Activated CD4-positive, alpha-beta T cell treated with anti-CD3 and anti-CD28 coated beads for 1 hour (primary cell): ENCODE measurements around the gene MTA3.

Experiments used
- DNase-seq: peaks from one replicate; pipeline ENCODE4 v3.0.0-alpha.2; 2020

The MTA3 gene

DNA sequence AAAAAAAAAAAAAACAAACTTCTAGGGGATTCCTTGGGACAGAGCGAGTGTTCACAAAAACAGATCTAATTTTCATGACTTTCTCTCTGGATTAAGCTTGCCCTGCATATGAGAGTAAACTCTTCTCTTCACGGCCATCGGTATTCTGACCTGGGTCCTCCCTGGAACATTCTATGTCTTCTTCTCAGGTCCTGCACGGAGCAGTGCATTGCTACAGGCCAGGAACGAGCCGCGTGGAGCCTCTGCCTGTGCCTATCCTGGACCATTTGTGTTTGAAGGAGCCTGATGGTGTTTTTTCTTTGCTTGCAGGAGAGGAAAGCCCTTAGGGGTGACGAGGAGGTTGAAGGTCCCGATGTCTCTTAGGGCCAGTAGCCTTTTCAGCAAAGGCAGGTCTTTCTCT, 197.3 kb downstream of the MTA3 start:
- no peak for DNase-seq

DNA sequence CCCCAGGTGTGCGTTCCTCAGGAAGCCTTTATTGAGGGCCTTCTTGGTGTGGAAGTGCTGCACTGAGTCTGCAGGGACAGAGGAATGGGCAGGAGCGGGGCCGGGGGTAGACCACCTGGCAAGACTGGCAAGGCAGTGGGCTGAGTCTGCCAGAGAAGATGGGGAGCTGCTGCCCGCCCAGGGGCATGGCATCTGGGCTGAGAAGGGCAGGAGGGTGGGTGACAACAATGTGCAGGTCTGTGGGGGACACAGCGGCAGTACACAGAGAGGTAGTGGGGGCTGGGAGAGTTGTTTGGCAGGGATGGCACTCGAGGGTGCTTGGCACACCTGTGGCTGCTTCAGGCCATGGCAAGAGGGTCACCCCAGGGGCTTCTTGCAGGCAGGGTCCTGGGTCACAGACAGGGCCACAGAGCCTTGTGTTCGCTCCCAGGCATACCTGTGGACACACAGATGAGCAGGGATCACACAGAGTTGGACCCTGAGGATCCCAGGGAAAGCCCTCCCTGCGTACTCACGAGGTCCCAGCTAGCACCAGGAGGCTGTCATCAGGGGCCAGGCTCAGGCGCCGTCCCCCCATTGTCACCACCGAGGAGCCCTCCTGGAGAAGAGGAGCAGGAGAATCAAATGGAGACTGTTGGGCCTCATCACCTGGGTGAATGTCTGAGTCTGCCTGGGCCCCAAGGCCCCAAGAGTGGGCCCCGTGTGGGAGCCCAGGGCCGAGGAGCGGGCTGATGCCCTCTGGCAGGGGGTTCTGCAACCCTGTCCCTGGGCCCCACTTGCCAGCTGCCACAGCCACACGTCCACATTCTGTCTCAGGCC, 198.9 kb downstream of the MTA3 start:
- DNase-seq, result no peak

DNA sequence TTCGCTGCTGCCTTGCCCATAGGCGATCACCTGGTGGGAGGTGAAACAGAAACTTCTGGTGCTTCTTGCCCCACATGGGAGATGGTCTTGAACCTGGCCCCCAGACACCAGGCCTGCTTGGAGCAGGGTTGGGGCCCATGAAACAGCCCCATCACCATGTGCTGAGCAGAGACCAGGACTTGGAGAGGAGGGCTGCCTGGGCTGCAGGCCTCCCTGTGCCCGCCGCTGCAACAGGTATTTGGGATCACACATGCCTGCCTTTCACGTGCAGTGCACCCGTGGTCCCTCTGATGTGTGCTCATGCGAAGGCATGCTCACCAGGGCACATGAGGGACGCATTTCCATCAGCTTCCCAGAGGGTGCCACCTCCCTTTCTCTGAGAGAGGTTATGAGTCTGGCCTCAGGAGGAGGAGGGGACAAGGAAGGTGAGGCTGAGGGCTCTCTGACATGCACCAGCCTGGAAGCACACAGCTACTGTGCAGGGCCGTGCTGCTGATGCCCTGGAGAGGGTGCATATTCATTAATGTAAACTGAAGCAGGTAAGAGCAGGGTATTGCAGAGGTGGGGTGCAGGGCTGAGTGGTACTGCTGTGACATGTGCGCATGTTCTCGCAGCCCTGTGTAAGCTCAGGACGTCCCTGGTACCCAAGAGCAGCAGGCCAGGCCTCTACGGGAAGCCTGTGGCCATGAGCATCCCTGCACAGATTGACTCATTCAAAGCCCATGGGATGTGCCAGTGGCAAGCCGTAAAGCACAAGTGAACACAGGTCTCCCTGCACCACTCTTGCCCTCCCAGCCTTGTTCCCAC, 199.7 kb downstream of the MTA3 start:
- DNase-seq, result no peak

DNA sequence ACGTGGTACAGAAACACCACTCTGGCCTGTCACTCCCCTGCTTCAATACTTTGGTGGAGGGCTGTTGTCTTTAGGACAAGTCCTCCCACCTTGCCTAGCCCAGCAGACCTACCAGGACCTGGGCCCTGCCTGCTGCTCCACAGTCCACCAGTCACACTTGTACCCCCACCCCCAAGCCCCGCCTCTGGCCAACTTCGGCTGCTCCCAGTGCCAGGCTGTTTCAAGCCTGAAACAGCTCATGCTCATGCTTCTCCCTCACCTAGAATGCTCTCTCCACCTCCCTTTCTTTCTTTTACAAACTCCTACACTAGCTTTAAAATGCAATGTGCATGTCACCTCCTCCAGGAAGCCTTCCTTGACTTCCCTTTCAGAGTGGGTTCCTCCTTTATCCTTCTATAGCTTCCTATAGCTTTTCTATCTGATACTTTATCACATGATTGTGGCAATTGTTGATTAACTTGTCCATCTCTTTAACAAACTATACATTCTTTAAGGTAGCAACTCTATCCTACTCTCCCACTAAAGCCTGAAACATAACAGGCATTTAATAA, 200.3 kb downstream of the MTA3 start:
- no peak for DNase-seq

DNA sequence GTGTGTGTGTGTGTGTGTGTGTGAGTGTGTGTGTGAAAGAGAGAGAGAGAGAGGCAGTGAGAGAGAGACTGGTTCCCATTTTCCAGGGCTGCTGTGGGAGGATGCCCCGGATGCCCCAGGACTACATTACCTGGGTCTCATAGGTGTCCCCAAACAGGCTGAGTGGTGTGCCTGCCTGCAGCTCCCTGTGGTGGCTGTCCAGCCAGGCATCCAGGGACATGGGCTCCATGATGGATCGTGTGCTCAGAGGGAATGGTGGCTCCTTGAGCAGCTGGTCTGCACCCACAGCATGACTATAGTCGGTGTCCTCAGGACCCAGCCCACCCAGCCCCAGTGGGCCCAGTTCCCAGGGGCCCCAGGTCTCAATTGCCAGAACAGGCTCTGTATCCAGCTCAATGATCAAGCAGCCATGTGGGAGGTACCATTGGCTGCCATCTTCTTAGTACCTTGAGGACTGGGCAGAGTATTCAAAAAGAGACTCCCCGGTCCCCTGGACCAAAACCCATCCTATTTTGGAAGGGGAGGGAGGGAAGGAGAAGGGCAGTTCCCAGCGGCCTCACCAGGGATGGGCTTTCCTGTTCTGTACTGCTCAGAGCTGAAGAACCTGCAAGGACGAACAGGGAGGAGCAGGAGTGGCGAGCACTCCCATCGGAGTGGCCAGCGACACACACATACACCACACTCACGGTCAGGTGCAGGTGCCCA, 201.3 kb downstream of the MTA3 start:
- no peak for DNase-seq

DNA sequence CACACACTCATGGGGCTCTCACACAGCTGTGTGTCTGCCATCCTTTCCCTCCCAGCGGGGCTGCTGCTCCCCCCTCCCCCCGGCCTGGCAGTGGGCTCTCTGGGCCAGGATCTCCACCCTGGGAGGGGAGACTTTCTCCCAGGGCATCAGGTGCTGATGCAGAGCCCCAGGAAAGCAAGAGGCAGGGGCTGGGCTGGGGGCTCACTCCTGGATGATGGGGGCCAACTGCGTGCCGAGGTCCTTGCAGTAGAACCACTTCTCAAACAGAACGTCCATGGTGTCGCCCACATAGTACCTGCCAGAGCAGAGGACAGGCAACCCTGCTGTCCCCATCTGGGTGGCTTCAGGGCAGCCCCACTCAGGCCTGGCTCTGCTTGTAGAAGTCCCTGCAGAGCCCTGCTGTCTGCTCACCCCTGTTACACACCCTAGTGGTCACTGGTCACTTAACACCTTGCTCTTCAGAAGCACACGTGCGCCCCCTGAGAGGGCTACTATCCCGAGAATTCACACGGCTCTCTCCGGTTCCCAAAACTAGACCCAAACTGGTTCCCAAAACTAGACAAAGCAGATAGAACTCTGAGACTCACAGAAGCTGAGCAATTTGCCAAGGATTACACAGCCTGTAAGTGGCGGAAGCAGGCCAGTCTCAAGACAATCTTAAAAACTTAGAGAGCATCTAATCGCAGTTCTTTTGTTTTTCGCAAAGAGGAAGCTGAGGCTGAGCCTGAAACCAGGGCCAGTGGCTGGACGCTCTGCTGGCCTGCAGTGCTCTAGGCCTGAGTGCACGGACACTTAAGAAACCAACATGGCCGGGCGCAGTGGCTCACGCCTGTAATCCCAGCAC, 202.1 kb downstream of the MTA3 start:
- no peak for DNase-seq

DNA sequence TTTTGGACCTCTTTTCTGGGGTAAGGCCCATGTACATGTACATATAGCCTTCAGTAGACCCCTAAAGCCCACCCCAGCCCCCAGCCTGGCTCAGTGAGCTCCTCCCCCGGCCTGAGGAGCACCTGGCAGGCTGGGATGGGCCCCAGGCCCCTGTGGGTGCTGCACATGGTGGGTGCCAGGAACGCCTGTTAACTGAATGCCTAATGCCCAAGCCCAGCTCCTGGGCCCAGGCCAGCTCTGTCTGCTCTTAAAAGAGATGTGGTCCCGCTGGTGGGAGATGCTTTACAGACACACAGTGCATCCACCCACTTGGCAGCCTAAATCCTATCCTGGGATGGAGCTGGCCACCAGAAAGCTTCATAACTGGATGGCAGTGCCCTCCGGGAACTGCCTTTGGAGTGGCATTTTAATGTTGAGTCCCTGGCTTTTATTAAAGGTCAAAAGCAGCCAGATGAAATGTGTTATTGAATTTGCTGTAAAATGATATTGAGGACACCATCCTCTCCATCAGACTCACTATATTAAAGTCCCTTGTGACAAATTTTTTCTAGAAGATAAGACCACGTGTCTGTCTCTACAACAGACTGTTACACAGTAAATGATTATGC, 203.2 kb downstream of the MTA3 start:
- no peak for DNase-seq

DNA sequence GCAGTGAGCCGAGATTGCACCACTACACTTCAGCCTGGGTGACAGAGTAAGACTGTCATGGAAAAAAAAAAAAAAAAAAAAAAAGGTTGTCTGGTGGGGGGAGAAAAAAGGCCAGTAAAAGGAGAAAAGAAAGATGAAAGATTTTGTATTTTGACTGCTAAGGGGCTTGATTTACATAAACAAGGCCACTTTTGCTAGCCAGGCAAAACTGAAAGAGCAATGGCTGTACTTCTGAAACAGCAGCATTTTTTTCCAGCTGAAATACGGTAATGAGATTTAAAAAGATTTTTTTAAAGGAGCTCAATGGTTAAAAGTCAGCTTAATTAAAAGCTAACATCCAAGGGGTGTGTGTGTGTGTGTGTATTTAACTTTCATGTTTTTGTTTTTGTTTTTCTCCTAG, 206.8 kb downstream of the MTA3 start:
- DNase-seq, result no peak

DNA sequence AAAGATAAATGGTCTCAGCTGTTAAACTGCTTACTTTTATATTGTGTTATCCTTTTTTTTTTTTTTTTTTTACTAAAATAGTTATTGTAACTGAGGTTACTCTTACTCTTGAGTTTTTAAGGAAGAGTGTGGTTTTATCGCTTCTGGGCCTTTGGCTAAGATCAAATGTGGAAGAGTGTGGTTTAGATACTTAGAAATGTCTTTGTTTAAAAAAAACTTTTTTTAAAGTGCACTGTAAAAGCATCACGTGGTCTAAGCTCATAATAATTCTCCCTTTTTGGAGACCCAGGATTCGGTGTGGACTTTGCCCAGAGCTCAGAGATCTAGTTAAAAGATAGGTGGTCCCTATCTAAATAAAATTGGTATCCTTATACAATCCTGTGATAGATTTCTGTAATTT, 207.4 kb downstream of the MTA3 start:
- DNase-seq, result no peak

DNA sequence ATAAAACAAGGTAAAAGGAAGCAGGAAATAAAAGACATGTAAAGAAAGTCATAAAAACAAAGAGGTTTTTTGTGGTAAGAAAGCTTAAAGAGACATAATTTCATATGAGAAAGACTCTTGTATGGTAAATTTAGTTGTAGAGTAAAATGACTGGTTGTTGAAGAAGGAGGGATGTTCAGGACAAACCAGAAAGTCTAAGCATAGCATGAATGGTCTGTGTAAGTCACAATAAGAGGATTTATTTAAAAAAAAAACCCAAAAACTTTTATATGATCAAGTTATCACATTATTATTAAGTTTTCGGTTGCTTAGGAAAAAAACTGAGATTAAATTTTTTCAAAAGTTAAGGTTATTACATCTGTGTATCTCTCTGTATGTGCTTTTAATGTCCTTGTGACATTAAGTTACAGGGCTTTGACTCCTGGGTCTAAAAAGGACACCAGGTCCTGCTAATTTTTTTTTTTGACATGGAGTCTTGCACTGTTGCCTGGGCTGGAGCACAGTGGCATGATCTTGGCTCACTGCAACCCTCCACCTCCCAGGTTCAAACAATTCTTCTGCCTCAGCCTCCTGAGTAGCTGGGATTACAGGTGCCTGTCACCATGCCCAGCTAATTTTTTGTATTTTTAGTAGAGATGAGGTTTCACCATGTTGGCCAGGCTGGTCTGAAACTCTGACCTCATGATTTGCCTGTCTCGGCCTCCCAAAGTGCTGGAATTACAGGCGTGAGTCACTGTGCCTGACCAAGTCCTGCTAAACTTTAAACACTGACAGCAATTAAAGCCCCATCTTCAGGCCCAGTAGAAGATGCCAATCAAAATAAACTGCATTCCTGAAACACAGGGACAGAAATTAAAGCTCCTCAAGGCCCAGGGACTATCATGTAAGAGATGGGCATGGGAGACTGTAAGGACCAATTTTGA, 209.7 kb downstream of the MTA3 start:
- DNase-seq, result no peak

DNA sequence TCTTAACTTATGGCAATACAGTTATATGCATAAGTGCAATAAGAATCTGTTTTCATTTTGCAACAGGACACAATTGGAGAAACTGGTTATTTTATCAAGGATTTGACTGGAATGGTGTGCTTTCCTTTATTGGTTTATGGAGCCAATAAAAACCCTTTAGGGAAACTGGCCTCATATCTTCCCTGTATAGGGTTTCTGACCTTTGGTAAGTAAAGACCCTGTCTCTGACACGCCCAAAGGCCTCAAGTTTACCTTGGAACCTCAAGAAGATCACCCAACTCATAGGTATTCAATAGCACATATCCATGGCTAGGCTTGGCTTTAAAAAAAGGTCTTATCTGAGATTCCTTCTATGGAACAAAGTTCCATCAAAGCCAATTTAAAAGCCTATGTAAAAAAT, 212.7 kb downstream of the MTA3 start:
- DNase-seq, result no peak

DNA sequence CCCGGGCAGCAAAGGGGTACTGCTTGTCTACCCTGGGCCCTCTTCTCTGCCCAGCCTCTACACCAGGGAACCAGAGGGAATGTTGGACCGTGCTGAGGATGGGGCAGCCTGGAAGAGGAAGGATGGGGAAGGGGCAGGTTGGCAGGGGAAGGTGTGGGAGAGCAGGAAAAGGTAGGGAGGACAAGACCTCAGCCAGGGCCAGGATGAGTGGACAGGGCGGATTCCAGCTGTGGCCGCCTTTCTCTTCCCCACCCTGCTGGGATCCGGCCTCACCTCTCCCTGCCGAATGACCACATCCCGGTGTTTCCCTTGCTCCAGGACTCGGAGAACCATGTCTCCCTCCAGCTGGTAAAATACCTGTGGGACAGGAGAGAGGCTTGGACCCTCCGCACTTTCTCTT, 215.1 kb downstream of the MTA3 start:
- DNase-seq, result no peak

DNA sequence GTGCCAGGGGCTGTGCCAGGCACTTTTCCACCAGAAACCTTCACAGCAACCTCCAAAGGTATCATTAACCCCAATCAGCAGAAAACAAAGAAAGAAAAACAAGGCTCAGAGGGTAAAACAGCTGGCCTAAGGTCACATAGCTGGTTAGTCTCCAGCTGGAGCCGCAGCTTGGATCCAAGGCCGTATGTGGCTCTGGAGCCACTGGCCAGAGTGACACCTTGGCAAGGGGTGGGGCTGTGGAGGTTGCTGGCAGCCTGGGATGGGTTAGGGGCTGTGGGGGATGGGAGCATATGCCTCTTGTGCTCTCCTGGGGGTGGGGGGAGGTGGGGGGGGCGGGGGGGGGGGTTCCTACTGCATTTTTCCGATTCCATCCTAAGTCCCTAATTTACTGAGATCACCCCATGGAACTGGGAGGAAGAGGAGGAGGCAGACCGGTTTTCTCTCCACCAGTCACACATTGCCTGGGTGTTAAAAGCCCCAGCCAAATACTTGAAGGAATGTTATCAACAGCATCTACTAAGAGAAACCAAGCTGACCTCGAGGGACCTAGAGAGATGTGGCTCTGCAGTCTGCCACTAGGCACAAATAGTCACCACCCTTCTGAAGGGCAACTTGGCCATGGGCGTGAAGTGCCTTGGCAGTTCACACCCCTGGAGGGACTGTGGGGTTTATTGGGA, 215.9 kb downstream of the MTA3 start:
- no peak for DNase-seq

DNA sequence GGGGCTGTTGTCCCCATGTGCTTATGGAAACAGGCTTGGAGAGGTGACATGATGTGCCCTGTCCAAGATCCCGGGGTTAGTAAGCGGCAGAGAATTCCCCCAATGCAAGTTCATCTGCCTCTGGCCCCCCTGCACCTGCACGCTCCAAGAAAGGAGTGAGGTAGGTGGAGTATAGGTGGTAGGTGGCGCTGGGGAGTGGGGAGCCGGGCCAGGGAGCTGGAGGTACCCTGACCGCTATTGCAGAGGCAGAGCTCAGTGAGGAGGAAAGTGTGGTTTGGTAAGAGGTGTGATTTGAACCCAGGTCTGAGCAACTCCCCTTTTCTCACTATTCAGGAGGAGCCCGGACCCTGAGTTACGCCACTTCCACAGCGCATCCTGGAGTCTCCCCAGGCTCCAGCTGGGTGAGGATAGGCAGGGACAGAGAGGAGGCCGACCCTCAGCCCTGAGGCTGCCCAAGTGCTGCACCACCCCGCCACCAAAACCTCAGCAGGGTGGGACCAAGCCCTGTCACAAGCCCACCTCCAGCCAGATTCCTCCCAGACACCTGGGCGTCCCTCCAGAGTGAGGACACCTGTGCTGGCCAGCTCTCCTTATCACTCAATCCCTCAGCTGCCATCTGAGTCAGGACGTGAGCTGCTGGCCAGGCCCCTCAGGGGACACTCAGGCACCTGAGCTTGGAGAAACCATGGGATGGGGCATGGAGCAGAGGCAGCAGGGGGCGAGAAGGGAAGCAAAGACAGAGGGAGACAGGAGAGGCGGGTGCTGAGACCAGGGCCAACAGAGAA, 218.3 kb downstream of the MTA3 start:
- DNase-seq, result no peak

DNA sequence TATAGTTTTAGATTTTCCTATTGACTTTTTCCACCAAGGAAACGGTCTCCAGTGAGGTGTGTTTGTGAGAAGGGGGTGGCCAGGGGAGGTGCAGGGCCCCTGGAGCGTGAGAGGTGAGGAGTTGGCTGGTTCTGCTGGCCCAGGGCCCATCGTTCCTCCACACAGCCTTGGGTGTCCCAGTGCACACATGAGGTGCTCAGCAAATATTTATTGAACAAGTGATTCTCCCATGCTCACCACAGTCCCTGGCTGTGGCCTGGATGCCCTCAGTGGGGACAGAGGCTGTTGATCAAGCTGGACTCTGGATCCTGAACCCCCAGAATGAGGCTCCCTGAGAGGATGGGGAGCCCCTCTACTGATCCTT, 219.0 kb downstream of the MTA3 start:
- no peak for DNase-seq

DNA sequence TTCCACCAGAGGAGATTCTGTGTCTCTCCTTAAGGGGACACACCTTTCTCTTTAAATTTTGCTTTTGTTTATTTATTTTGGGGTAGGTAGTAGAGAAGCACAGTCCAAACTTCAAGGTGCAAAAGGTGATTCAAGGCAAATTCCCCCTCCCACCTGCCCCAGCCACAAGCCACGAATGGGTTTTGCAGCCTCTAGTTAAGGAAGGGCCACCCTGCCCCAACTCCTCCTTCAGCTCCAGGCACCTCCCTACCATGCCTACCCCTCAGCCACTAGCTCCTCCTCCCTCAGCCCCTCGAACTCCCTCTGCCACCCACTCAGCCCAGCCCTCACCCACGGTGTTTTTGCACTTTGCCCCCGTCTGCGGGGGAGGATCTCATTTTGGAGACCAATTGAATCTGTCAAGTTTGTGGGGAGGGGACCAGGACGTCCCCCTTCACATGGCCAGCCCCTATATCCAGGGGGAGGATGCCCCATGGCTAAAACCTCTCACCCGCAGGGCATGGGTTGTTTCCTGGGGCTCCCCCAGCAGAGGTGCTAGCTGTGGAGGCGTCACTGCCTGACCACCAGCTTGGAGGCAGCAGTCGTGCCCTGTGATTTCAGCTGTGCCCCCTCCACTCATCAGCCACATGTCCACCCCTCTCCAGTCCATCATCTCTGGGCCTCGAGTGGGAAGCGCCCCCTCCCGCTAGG, 219.5 kb downstream of the MTA3 start:
- no peak for DNase-seq

DNA sequence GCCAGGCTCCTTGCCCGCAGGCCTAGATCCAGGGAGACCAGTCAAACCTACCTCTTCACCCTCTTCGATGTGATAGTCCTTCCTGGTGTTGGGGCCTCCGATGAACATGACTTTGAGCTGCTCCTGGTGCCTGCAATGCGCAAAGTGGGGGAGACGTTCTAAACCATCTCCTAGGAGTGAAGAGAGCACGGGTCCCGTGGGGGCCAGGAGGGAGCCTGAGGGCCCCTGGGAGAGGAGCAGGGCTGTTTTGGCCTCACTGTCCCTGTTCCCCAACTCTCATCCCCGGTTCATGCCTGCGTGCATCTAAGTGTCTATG, 220.0 kb downstream of the MTA3 start:
- no peak for DNase-seq

DNA sequence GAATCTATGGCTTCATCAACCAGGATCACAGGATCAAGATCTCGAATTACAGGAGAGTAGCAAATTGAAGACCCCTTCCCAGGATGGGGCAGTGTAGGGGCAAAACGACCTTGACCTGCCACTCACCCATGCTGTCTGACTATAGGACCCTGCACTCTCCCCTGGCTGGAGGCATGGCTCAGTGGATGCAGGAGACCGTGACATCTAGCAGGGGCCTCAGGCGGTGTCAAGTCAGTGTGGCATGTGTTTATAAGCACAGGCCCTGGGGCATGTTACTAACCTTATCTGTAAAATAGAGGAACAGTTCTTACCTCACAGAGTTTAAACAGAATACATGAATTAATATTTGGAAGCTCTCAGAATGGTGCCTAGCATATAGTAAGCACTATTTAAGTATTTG, 220.4 kb downstream of the MTA3 start:
- no peak for DNase-seq

DNA sequence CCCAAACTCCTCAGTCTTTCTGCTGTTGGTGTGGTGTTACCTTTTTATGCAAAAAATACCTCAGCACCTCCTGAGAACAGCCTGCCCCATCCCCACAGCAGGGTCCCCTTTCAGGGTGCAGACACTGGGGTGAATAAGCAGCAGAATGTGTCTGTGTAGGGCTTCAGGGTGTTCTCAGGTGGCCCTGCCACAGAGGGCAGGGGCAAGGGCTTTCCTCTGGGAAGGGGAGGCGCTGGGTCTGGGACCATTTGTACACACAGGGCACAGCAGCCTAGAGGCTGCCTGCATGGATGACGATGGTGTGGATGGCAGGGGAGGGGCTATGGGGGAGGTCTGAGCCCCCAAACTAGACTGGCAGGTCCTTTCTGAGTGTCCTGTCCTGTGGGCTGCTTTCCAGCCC, 221.3 kb downstream of the MTA3 start:
- DNase-seq, result no peak
